Mesendoderm (in vitro differentiated cells): ENCODE results near the gene MSANTD2.

Experiments used
- DNase-seq: peaks from one replicate; pipeline ENCODE4 v3.0.0; 2013
- H2AK5ac ChIP-seq: 2 replicates; pipeline ENCODE4 v1.6.1; 2013; ENCODE audit warnings: low read length, inconsistent platforms
- H2BK120ac ChIP-seq: 2 replicates; pipeline ENCODE4 v1.6.1; 2013; ENCODE audit warnings: low read depth, mild to moderate bottlenecking, low read length, moderate library complexity, mixed read lengths
- H2BK15ac ChIP-seq: replicated peaks from 2 replicates; pipeline ENCODE4 v1.6.1; 2013; ENCODE audit warnings: low read depth, mild to moderate bottlenecking, moderate library complexity
- H2BK5ac ChIP-seq: 2 replicates; pipeline ENCODE4 v1.6.1; 2013; ENCODE audit warnings: low read length, inconsistent platforms
- H3K18ac ChIP-seq: 2 replicates; pipeline ENCODE4 v1.6.1; 2013; ENCODE audit warnings: mild to moderate bottlenecking, low read length, mixed read lengths
- H3K23ac ChIP-seq: one replicate; pipeline ENCODE4 v1.6.1; 2013; ENCODE audit warnings: low read length
- H3K27ac ChIP-seq: 2 replicates; pipeline ENCODE4 v1.5.1; 2013; ENCODE audit warnings: low read depth, mild to moderate bottlenecking, inconsistent platforms, low read length, moderate library complexity
- H3K27me3 ChIP-seq: 2 replicates; pipeline ENCODE4 v1.6.1; 2013; ENCODE audit warnings: low read length, control low read depth, mild to moderate bottlenecking, inconsistent platforms; ENCODE audit not compliant: insufficient read depth, poor library complexity
- H3K36me3 ChIP-seq: 2 replicates; pipeline ENCODE4 v1.6.1; 2013; ENCODE audit warnings: low read length, inconsistent platforms; ENCODE audit not compliant: control insufficient read depth, insufficient read depth
- H3K4ac ChIP-seq: one replicate; pipeline ENCODE4 v1.6.1; 2013; ENCODE audit warnings: low read depth, mild to moderate bottlenecking, low read length, moderate library complexity
- H3K4me1 ChIP-seq: 2 replicates; pipeline ENCODE4 v1.6.1; 2013; ENCODE audit warnings: low read depth, low read length, inconsistent platforms; ENCODE audit not compliant: control insufficient read depth
- H3K4me2 ChIP-seq: 2 replicates; pipeline ENCODE4 v1.6.1; 2013; ENCODE audit warnings: low read length
- H3K4me3 ChIP-seq: 2 replicates; pipeline ENCODE4 v1.5.1; 2013; ENCODE audit warnings: mild to moderate bottlenecking, low read length
- H3K56ac ChIP-seq: one replicate; pipeline ENCODE4 v1.6.1; 2013; ENCODE audit warnings: low read length
- H3K79me1 ChIP-seq: 2 replicates; pipeline ENCODE4 v1.6.1; 2013; ENCODE audit warnings: low read length, inconsistent platforms
- H3K79me2 ChIP-seq: 2 replicates; pipeline ENCODE4 v1.6.1; 2013; ENCODE audit warnings: mild to moderate bottlenecking, low read length; ENCODE audit not compliant: control insufficient read depth, insufficient read depth
- H3K9ac ChIP-seq: 2 replicates; pipeline ENCODE4 v1.6.1; 2013; ENCODE audit warnings: low read length, inconsistent platforms
- H4K5ac ChIP-seq: one replicate; pipeline ENCODE4 v1.6.1; 2013; ENCODE audit warnings: low read length
- H4K8ac ChIP-seq: one replicate; pipeline ENCODE4 v1.6.1; 2013; ENCODE audit warnings: low read depth, mild to moderate bottlenecking, control low read depth, low read length, moderate library complexity
- WGBS: extraction: QIAGEN DNeasy Blood & Tissue Kit; methylation state at CpG from one replicate; pipeline ENCODE4 v1.1.7; 2013; ENCODE audit warnings: low lambda C conversion rate, missing lambda C conversion rate; ENCODE audit not compliant: insufficient coverage; ENCODE audit errors: extremely low coverage; 5-methylcytosine and 5-hydroxymethylcytosine counted together

The MSANTD2 gene

GRCh38 chr11:124762105-124762623 lies 38.0 kb downstream of the MSANTD2 start, which contains the start of gene ESAM:
TSS of gene ESAM (minus strand) at chr11:124762290. CDS start at chr11:124762154, 136 bp downstream.
- H3K79me2 ChIP-seq: no peaks in the 10 kb centered on the region
- no peak within 1 kb of the TSS for H4K5ac ChIP-seq
- no peak within 1 kb of the TSS for H4K8ac ChIP-seq
- no peak within 1 kb of the TSS for H2AK5ac ChIP-seq
- H3K18ac ChIP-seq: no peak within 1 kb of the TSS
- H3K9ac ChIP-seq: peak within 1 kb of the TSS; percentile 63
- no peak within 1 kb of the TSS for H3K27ac ChIP-seq
- H3K79me1 ChIP-seq: no peaks in the 10 kb centered on the region
- H2BK120ac ChIP-seq: no peak within 1 kb of the TSS
- peaks cover 1% of the 10 kb centered on the region for H3K36me3 ChIP-seq
- peak; percentile 58 for DNase-seq
- peak within 1 kb of the TSS; percentile 15 for H3K4me3 ChIP-seq
- H3K23ac ChIP-seq: no peak within 1 kb of the TSS
- peaks cover 3% of the 10 kb centered on the region for H3K4me1 ChIP-seq
- peaks cover 44% of the 10 kb centered on the region for H3K27me3 ChIP-seq
- H2BK15ac ChIP-seq: no peak within 1 kb of the TSS
- H3K56ac ChIP-seq: peak within 1 kb of the TSS; percentile 76
- WGBS: no CpG with 5 or more reads among the region's 55 CpGs
- H3K4me2 ChIP-seq: peak within 1 kb of the TSS; percentile 49
- no peak within 1 kb of the TSS for H2BK5ac ChIP-seq
- no peak within 1 kb of the TSS for H3K4ac ChIP-seq

- no peak overlapping the region for H3K27ac ChIP-seq
- peaks cover 50% of the 10 kb centered on the region for H3K27me3 ChIP-seq
- no peak overlapping the region for H4K8ac ChIP-seq
- H3K56ac ChIP-seq: no peak overlapping the region
- peak overlapping the region; percentile 30 for H3K4me2 ChIP-seq
- no peak overlapping the region for H3K4me3 ChIP-seq
- H2BK15ac ChIP-seq: no peak overlapping the region
- peaks cover 3% of the 10 kb centered on the region for H3K4me1 ChIP-seq
- no peak overlapping the region for H3K23ac ChIP-seq
- WGBS: no CpG with 5 or more reads among the region's 25 CpGs
- H3K36me3 ChIP-seq: peaks cover 1% of the 10 kb centered on the region
- no peak overlapping the region for H3K4ac ChIP-seq
- H3K18ac ChIP-seq: no peak overlapping the region
- H2AK5ac ChIP-seq: no peak overlapping the region
- H4K5ac ChIP-seq: no peak overlapping the region
- no peaks in the 10 kb centered on the region for H3K79me2 ChIP-seq
- H2BK5ac ChIP-seq: no peak overlapping the region
- H3K79me1 ChIP-seq: no peaks in the 10 kb centered on the region
- no peak for DNase-seq
- peak overlapping the region; percentile 34 for H3K9ac ChIP-seq
- H2BK120ac ChIP-seq: no peak overlapping the region
Measured at GRCh38 chr11:124761301-124762104, 38.7 kb downstream of the MSANTD2 start.

- H3K79me1 ChIP-seq: no peaks in the 10 kb centered on the region
- H2BK5ac ChIP-seq: no peak overlapping the region
- no peak overlapping the region for H3K4ac ChIP-seq
- H3K27me3 ChIP-seq: peaks cover 57% of the 10 kb centered on the region
- peaks cover 3% of the 10 kb centered on the region for H3K4me1 ChIP-seq
- no peak overlapping the region for H3K56ac ChIP-seq
- no peak overlapping the region for H3K9ac ChIP-seq
- no peak overlapping the region for H2AK5ac ChIP-seq
- no peak overlapping the region for H4K5ac ChIP-seq
- no peak overlapping the region for H3K4me3 ChIP-seq
- H3K23ac ChIP-seq: no peak overlapping the region
- DNase-seq: no peak
- no peaks in the 10 kb centered on the region for H3K79me2 ChIP-seq
- H3K4me2 ChIP-seq: no peak overlapping the region
- H2BK15ac ChIP-seq: no peak overlapping the region
- no peak overlapping the region for H3K27ac ChIP-seq
- H4K8ac ChIP-seq: no peak overlapping the region
- no CpG with 5 or more reads among the region's 3 CpGs for WGBS
- H2BK120ac ChIP-seq: no peak overlapping the region
- H3K36me3 ChIP-seq: peaks cover 1% of the 10 kb centered on the region
- no peak overlapping the region for H3K18ac ChIP-seq
Measured at GRCh38 chr11:124760806-124761205, 39.4 kb downstream of the MSANTD2 start.

DNA sequence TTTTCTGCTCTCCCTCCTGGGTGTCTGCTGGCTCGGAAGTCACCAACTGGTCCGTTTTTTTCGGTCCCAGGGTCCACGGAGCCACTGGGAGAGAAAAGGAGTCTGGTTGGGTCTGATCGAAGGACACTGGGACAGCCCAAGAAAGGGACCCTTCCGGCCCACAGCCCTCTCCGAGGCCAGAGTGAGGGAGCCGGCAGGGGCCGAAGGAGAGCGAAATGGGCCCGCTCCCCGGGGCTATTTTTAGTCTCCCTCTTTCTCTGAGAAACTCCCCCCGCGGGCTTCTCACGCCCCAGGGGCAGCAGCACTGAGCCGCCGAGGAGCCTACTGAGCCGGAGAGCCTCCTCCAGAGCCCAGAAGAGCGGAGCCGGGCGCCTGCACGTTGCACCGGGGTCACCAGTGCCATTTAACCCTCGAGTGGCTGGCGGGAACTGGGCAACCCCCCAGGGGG lies 40.0 kb downstream of the MSANTD2 start:
- Histone ChIP-seq H3K79me1 (no peaks in the 10 kb centered on the region), H4K5ac (no peak overlapping the region), H3K23ac (no peak overlapping the region), H3K4ac (no peak overlapping the region), H3K36me3 (peaks cover 1% of the 10 kb centered on the region), H3K4me3 (no peak overlapping the region), H4K8ac (no peak overlapping the region), H3K56ac (peak overlapping the region; percentile 34), H3K27ac (no peak overlapping the region), H3K18ac (no peak overlapping the region), H2BK5ac (no peak overlapping the region), H3K79me2 (no peaks in the 10 kb centered on the region), H2AK5ac (no peak overlapping the region), H3K4me2 (no peak overlapping the region), H3K27me3 (peaks cover 59% of the 10 kb centered on the region), H2BK120ac (no peak overlapping the region), H3K9ac (no peak overlapping the region), H2BK15ac (no peak overlapping the region), H3K4me1 (peaks cover 3% of the 10 kb centered on the region)
- no CpG with 5 or more reads among the region's 25 CpGs for WGBS
- DNase-seq: no peak

GRCh38 chr11:124759266-124760204 lies 40.7 kb downstream of the MSANTD2 start:
- Histone ChIP-seq H4K5ac (no peak overlapping the region), H3K79me2 (no peaks in the 10 kb centered on the region), H3K56ac (peak overlapping the region; percentile 34), H3K4me2 (no peak overlapping the region), H3K27ac (no peak overlapping the region), H4K8ac (no peak overlapping the region), H2BK120ac (no peak overlapping the region), H3K27me3 (peaks cover 63% of the 10 kb centered on the region), H3K79me1 (no peaks in the 10 kb centered on the region), H3K4ac (no peak overlapping the region), H3K9ac (no peak overlapping the region), H2BK5ac (no peak overlapping the region), H3K23ac (no peak overlapping the region), H3K4me3 (no peak overlapping the region), H3K18ac (no peak overlapping the region), H2BK15ac (no peak overlapping the region), H2AK5ac (no peak overlapping the region), H3K4me1 (peaks cover 3% of the 10 kb centered on the region), H3K36me3 (no peaks in the 10 kb centered on the region)
- no CpG with 5 or more reads among the region's 52 CpGs for WGBS
- peak; percentile 57 for DNase-seq
